Mucosa of descending colon (tissue), 3 donors: Measurements from ENCODE around the gene TACR1. TPM values are rescaled to one million over a fixed set of nuclear protein-coding genes. Genes with fewer than 3 reads are reported as not detected.

ENCODE experiments used
- ATAC-seq: fragments of 200-7000 bp; cut with Tn5 transposase; one replicate; pipeline ENCODE4 v1.9.1; 2020; ENCODE audit warnings: mild to moderate bottlenecking, moderate library complexity
- DNase-seq, 3 donors: peaks; one replicate each; pipeline ENCODE4 v3.0.0-alpha.2; 2020
- H3K36me3 ChIP-seq: fragments of 200-600 bp; one replicate; pipeline ENCODE4 v1.8.0; 2021; ENCODE audit warnings: low read depth, mild to moderate bottlenecking
- H3K4me1 ChIP-seq: fragments of 200-600 bp; one replicate; pipeline ENCODE4 v1.8.0; 2021; ENCODE audit warnings: low read depth, mild to moderate bottlenecking
- H3K4me3 ChIP-seq: fragments of 200-600 bp; one replicate; pipeline ENCODE4 v1.8.0; 2021; ENCODE audit warnings: mild to moderate bottlenecking
- H3K9me3 ChIP-seq: fragments of 200-600 bp; one replicate; pipeline ENCODE4 v1.8.0; 2021; ENCODE audit warnings: mild to moderate bottlenecking
- intact Hi-C, 2 donors: fragments of 100-400 bp; cut with DNase I in 1 of 2; cut with micrococcal nuclease in 1 of 2; formaldehyde crosslinking; loops; one replicate each; pipeline versions ENCODE4 v1.11.0 to v1.11.1; 2022; cut with DNase I, micrococcal nuclease
- total RNA-seq, 3 donors: library from RNA; stranded (reverse); fragmentation: NEBNext Ultra II Directional in 2 of 3; extraction: Animal tissue kit (Norgen Biotek cat#: 25700) in 2 of 3; gene quantifications; one replicate each; pipeline versions ENCODE4 v1.2.1 to v1.2.4, GENCODE V29; 2021 to 2023
- TF ChIP-seq, protein P1 (sequence below): fragments of 200-600 bp; IDR thresholded peaks from one replicate; pipeline ENCODE4 v1.8.0; 2022; ENCODE audit warnings: antibody characterized with exemption, mild to moderate bottlenecking
- donor health status: DM: no; HTN: no; CAD: no; lungs with moderate emphysema.
- donor health status: DM: no; HTN: no; CAD: no.
- donor health status: DM: no; HTN: yes; CAD: no.

TACR1 gene
- total RNA-seq, 3 donors from 2014 or later: 0.81 to 1.2 (median 1.0) TPM

DNA sequence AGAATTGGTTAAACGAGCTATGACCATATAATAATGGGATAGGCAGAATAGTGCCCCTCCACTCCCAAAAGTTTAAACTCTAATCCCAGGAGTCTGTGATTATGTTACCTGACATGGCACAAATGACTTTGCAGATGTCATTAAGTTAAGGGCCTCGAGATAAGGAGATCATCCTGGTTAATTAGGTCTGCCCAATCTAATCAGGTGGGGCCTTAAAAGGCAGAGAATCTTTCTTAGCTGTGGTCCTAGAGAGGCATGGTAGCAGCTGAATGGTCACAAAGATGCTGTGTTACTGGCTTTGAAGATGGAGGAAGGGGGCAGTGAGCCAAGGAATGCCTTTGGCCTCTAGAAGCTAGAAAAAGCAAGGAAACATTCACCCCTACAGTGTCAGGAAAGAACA, 31.1 kb downstream of the TACR1 start:
- no peak for DNase-seq
- Histone ChIP-seq H3K36me3 (no peaks in the 10 kb centered on the region), H3K4me1 (no peaks in the 10 kb centered on the region), H3K4me3 (no peak overlapping the region), H3K9me3 (no peaks in the 10 kb centered on the region)
- intact Hi-C loops: no loop called here
- ATAC-seq: no peak
- TF ChIP-seq, protein P1, sequence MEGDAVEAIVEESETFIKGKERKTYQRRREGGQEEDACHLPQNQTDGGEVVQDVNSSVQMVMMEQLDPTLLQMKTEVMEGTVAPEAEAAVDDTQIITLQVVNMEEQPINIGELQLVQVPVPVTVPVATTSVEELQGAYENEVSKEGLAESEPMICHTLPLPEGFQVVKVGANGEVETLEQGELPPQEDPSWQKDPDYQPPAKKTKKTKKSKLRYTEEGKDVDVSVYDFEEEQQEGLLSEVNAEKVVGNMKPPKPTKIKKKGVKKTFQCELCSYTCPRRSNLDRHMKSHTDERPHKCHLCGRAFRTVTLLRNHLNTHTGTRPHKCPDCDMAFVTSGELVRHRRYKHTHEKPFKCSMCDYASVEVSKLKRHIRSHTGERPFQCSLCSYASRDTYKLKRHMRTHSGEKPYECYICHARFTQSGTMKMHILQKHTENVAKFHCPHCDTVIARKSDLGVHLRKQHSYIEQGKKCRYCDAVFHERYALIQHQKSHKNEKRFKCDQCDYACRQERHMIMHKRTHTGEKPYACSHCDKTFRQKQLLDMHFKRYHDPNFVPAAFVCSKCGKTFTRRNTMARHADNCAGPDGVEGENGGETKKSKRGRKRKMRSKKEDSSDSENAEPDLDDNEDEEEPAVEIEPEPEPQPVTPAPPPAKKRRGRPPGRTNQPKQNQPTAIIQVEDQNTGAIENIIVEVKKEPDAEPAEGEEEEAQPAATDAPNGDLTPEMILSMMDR: no peak

DNA sequence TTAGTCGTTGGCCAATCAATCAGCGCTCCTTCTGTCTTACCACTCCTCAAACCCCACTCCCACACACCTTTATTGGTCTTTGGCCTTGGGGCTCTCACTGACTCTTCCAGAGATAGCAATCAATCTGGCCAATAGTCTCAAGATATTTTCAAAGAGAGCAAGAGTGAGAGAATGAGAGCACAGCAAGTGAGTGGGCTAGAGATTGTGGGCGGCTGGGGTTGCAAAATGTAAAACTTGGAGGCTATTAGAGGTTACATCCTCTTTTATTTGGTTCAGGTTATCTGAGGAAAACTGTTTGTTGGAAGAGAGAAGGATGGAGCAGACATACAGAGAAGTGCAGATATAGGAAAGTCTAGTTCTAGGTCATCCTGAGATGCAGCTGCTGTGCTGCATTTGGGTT, 32.8 kb downstream of the TACR1 start:
- no peaks in the 10 kb centered on the region for H3K36me3 ChIP-seq
- no peak for ATAC-seq
- no peak overlapping the region for H3K4me3 ChIP-seq
- no peak for DNase-seq
- intact Hi-C loops: no loop called here
- no peaks in the 10 kb centered on the region for H3K9me3 ChIP-seq
- H3K4me1 ChIP-seq: no peaks in the 10 kb centered on the region
- TF ChIP-seq, protein P1: no peak

DNA sequence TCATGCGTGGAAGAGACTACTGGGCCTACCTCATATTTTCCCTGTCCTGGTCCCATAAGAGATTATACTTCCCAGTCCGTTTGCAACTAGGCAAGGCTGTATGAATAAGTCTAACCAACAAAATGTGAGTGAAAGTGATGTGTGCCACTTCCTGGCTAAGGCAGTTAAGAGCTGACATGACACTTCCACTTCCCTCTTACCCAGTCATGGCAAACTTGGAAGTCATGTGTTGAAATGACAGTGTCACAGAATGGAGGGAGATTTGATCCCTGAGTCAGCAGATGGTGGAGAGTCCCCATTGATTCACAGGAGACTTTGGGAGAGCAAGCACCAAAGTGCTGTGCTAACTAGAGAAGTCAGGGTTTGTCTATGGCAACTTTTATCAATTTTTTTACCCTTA, 36.4 kb downstream of the TACR1 start:
- TF ChIP-seq, protein P1: no peak
- Histone ChIP-seq H3K9me3 (no peaks in the 10 kb centered on the region), H3K4me1 (no peaks in the 10 kb centered on the region), H3K36me3 (no peaks in the 10 kb centered on the region), H3K4me3 (no peak overlapping the region)
- peak in 1 of 3 donors; percentile 3 for DNase-seq
- ATAC-seq: no peak
- intact Hi-C loops: no loop called here

DNA sequence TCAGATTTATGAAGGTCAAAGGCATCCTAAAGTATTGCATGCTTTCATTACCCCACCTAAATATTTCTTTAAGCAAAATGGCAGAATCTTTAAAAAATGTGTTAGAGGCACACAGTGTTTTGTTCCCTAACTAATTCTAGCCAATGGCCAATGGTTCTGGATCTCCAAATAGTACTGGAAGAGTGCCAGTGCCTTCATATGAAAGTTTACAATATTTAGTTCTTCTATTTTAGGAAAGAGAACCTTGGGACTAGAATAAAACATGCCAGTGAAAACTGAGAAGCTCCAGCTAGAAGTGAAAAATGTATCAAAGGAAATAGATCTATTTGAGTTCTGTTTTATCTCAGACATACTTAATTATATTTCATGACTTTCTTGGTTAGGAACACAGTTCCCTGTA, 37.1 kb downstream of the TACR1 start:
- TF ChIP-seq, protein P1: no peak
- Histone ChIP-seq H3K4me3 (no peak overlapping the region), H3K36me3 (no peaks in the 10 kb centered on the region), H3K4me1 (no peaks in the 10 kb centered on the region), H3K9me3 (no peaks in the 10 kb centered on the region)
- intact Hi-C loops: no loop called here
- DNase-seq (no peak), ATAC-seq (no peak)

DNA sequence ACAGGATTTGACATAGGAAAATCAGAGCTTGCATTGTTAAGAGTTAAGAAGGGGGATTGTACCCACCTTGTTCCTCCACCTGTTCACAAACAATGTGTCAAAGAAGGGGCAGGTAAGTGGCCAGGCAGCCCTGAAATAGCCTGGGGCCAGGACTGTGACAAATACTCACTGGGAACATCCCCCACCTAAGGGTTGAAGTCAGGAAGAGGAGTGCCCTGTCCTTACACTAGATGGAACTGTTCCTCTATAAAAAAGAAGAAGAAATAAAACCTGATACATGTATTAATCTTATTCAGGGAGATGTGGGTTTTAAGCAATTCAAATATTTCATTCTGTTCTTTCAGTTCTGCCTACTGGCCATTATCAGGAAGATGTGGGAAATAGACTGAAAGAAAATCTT, 41.9 kb downstream of the TACR1 start:
- TF ChIP-seq, protein P1: no peak
- ATAC-seq (no peak), DNase-seq (no peak)
- peaks cover 6% of the 10 kb centered on the region for H3K4me1 ChIP-seq
- no peak overlapping the region for H3K4me3 ChIP-seq
- no peaks in the 10 kb centered on the region for H3K9me3 ChIP-seq
- intact Hi-C loops: no loop called here
- no peaks in the 10 kb centered on the region for H3K36me3 ChIP-seq

DNA sequence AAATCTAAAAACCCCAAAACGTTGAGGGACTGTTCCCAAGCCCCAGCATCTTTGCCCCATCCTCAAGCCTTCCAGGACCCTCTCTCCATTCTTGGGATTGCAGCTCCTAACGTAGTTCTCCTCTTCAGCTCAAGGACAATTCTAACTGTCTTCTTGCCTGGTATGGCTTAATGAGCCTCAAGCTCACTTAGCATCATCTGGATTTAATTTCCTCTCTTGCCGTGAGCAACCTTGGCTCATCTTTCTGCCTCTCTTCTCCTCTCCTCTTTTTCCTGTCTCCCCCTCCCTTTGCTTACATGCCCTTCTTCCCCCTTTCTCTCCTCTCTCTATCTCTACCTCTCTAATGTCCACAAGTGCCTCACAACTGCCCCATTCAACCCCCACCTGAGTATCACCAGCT, 44.2 kb downstream of the TACR1 start:
- TF ChIP-seq, protein P1: no peak
- Histone ChIP-seq H3K36me3 (no peaks in the 10 kb centered on the region), H3K9me3 (no peaks in the 10 kb centered on the region), H3K4me1 (peaks cover 6% of the 10 kb centered on the region), H3K4me3 (no peak overlapping the region)
- intact Hi-C loops: no loop called here
- DNase-seq: no peak
- no peak for ATAC-seq
